HEK293 (cell line): ENCODE results near the gene TCF20.

Source experiments
- ATF2 ChIP-seq: fragments of 450-650 bp; formaldehyde crosslinking; IDR thresholded peaks from 2 replicates; pipeline ENCODE4 v1.5.1; 2016; ENCODE audit warnings: missing biosample characterization, missing genetic modification characterization, low read depth
- EGR2 ChIP-seq: fragments of 450-650 bp; formaldehyde crosslinking; IDR thresholded peaks from 2 replicates; pipeline ENCODE4 v1.5.1; 2016; ENCODE audit warnings: low read depth, missing biosample characterization, missing genetic modification characterization
- GLI2 ChIP-seq: fragments of 450-650 bp; formaldehyde crosslinking; IDR thresholded peaks from 2 replicates; pipeline ENCODE4; 2017; ENCODE audit warnings: missing biosample characterization, missing genetic modification characterization, low read depth, borderline replicate concordance
- GLIS2 ChIP-seq: fragments of 450-650 bp; formaldehyde crosslinking; IDR thresholded peaks from 2 replicates; pipeline ENCODE4 v1.5.1; 2016; ENCODE audit warnings: missing biosample characterization, missing genetic modification characterization
- INSM2 ChIP-seq: fragments of 450-650 bp; formaldehyde crosslinking; IDR thresholded peaks from 2 replicates; pipeline ENCODE4 v1.5.1; 2016; ENCODE audit warnings: missing biosample characterization, missing genetic modification characterization
- KLF7 ChIP-seq: fragments of 450-650 bp; formaldehyde crosslinking; IDR thresholded peaks from 2 replicates; pipeline ENCODE4 v1.5.1; 2016; ENCODE audit warnings: missing biosample characterization, missing genetic modification characterization, borderline replicate concordance
- SCRT2 ChIP-seq: fragments of 450-650 bp; formaldehyde crosslinking; IDR thresholded peaks from 2 replicates; pipeline ENCODE4 v1.5.1; 2016; ENCODE audit warnings: missing biosample characterization, missing genetic modification characterization
- YY2 ChIP-seq: fragments of 450-650 bp; formaldehyde crosslinking; IDR thresholded peaks from 2 replicates; pipeline ENCODE4 v1.5.1; 2016; ENCODE audit warnings: missing biosample characterization, missing genetic modification characterization
- ZBTB7A ChIP-seq: fragments of 450-650 bp; formaldehyde crosslinking; IDR thresholded peaks from 2 replicates; pipeline ENCODE4 v1.5.1; 2016; ENCODE audit warnings: low read depth, missing biosample characterization, missing genetic modification characterization
- ZNF155 ChIP-seq: fragments of 450-650 bp; formaldehyde crosslinking; IDR thresholded peaks from 2 replicates; pipeline ENCODE4 v1.5.1; 2016; ENCODE audit warnings: missing biosample characterization, missing genetic modification characterization
- ZNF2 ChIP-seq: fragments of 450-650 bp; formaldehyde crosslinking; IDR thresholded peaks from 2 replicates; pipeline ENCODE4 v1.5.1; 2016; ENCODE audit warnings: missing biosample characterization, missing genetic modification characterization
- ZNF221 ChIP-seq: fragments of 450-650 bp; formaldehyde crosslinking; IDR thresholded peaks from 2 replicates; pipeline ENCODE4 v1.5.1; 2017; ENCODE audit warnings: missing biosample characterization, missing genetic modification characterization, borderline replicate concordance
- ZNF23 ChIP-seq: fragments of 450-650 bp; formaldehyde crosslinking; IDR thresholded peaks from 2 replicates; pipeline ENCODE4 v1.5.1; 2016; ENCODE audit warnings: missing biosample characterization, missing genetic modification characterization, borderline replicate concordance
- ZNF335 ChIP-seq: fragments of 450-650 bp; formaldehyde crosslinking; conservative IDR thresholded peaks from 2 replicates; pipeline ENCODE4 v1.5.1; 2016; ENCODE audit warnings: missing biosample characterization, missing genetic modification characterization
- ZNF341 ChIP-seq: fragments of 450-650 bp; formaldehyde crosslinking; IDR thresholded peaks from 2 replicates; pipeline ENCODE4; 2016; ENCODE audit warnings: low read depth, missing biosample characterization, missing genetic modification characterization
- ZNF366 ChIP-seq: fragments of 450-650 bp; formaldehyde crosslinking; conservative IDR thresholded peaks from 2 replicates; pipeline ENCODE4 v1.5.1; 2016; ENCODE audit warnings: missing biosample characterization, missing genetic modification characterization
- ZNF394 ChIP-seq: fragments of 450-650 bp; formaldehyde crosslinking; IDR thresholded peaks from 2 replicates; pipeline ENCODE4 v1.5.1; 2016; ENCODE audit warnings: missing biosample characterization, missing genetic modification characterization, mild to moderate bottlenecking, moderate library complexity, borderline replicate concordance
- ZNF513 ChIP-seq: fragments of 450-650 bp; IDR thresholded peaks from 2 replicates; pipeline ENCODE4 v1.5.1; 2018; ENCODE audit warnings: missing biosample characterization, missing genetic modification characterization
- ZNF580 ChIP-seq: fragments of 450-650 bp; formaldehyde crosslinking; IDR thresholded peaks from 2 replicates; pipeline ENCODE4 v1.5.1; 2016; ENCODE audit warnings: missing biosample characterization, missing genetic modification characterization
- ZNF600 ChIP-seq: fragments of 450-650 bp; formaldehyde crosslinking; IDR thresholded peaks from 2 replicates; pipeline ENCODE4 v1.5.1; 2016; ENCODE audit warnings: missing biosample characterization, missing genetic modification characterization
- ZNF621 ChIP-seq: fragments of 450-650 bp; formaldehyde crosslinking; IDR thresholded peaks from 2 replicates; pipeline ENCODE4 v1.5.1; 2017; ENCODE audit warnings: missing biosample characterization, missing genetic modification characterization
- TF ChIP-seq, protein P1 (sequence below): sonication (generic); formaldehyde crosslinking; IDR thresholded peaks from 2 replicates; pipeline ENCODE4 v1.8.1; 2022; ENCODE audit warnings: mild to moderate bottlenecking, moderate library complexity, missing genetic modification reagents
- TF ChIP-seq, protein P2 (sequence below): fragments of 450-650 bp; formaldehyde crosslinking; IDR thresholded peaks from 2 replicates; pipeline ENCODE4 v1.5.1; 2016; ENCODE audit warnings: missing biosample characterization, missing genetic modification characterization
- TF ChIP-seq, protein P3 (sequence below): fragments of 450-650 bp; formaldehyde crosslinking; IDR thresholded peaks from 2 replicates; pipeline ENCODE4 v1.5.1; 2017; ENCODE audit warnings: missing biosample characterization, missing genetic modification characterization

The TCF20 gene

GRCh38 chr22:42269432-42270175 lies 849 bp downstream of the TCF20 start (continued):
- no peak for TF ChIP-seq ZNF513
- TF ChIP-seq INSM2 (tag by site-specific recombination), result 0 out of 2 replicates have a peak, but pooled peaks have one; percentile 20
- TF ChIP-seq ZNF335 (tag by site-specific recombination), result peak; percentile 87
- TF ChIP-seq EGR2, result peak; percentile 73
- TF ChIP-seq, protein P1, sequence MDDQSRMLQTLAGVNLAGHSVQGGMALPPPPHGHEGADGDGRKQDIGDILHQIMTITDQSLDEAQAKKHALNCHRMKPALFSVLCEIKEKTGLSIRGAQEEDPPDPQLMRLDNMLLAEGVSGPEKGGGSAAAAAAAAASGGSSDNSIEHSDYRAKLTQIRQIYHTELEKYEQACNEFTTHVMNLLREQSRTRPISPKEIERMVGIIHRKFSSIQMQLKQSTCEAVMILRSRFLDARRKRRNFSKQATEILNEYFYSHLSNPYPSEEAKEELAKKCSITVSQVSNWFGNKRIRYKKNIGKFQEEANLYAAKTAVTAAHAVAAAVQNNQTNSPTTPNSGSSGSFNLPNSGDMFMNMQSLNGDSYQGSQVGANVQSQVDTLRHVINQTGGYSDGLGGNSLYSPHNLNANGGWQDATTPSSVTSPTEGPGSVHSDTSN (CRISPR knock-in tag), result no peak
- TF ChIP-seq, protein P2, sequence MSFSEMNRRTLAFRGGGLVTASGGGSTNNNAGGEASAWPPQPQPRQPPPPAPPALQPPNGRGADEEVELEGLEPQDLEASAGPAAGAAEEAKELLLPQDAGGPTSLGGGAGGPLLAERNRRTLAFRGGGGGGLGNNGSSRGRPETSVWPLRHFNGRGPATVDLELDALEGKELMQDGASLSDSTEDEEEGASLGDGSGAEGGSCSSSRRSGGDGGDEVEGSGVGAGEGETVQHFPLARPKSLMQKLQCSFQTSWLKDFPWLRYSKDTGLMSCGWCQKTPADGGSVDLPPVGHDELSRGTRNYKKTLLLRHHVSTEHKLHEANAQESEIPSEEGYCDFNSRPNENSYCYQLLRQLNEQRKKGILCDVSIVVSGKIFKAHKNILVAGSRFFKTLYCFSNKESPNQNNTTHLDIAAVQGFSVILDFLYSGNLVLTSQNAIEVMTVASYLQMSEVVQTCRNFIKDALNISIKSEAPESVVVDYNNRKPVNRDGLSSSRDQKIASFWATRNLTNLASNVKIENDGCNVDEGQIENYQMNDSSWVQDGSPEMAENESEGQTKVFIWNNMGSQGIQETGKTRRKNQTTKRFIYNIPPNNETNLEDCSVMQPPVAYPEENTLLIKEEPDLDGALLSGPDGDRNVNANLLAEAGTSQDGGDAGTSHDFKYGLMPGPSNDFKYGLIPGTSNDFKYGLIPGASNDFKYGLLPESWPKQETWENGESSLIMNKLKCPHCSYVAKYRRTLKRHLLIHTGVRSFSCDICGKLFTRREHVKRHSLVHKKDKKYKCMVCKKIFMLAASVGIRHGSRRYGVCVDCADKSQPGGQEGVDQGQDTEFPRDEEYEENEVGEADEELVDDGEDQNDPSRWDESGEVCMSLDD (tag by site-specific recombination), result peak; percentile 56; the same call in 1 of the 2 replicates
- TF ChIP-seq GLI2 (tag by site-specific recombination), result no peak
- peak; percentile 37 for TF ChIP-seq KLF7 (tag by site-specific recombination)
- TF ChIP-seq ZNF221 (tag by site-specific recombination), result no peak
- TF ChIP-seq, protein P3, sequence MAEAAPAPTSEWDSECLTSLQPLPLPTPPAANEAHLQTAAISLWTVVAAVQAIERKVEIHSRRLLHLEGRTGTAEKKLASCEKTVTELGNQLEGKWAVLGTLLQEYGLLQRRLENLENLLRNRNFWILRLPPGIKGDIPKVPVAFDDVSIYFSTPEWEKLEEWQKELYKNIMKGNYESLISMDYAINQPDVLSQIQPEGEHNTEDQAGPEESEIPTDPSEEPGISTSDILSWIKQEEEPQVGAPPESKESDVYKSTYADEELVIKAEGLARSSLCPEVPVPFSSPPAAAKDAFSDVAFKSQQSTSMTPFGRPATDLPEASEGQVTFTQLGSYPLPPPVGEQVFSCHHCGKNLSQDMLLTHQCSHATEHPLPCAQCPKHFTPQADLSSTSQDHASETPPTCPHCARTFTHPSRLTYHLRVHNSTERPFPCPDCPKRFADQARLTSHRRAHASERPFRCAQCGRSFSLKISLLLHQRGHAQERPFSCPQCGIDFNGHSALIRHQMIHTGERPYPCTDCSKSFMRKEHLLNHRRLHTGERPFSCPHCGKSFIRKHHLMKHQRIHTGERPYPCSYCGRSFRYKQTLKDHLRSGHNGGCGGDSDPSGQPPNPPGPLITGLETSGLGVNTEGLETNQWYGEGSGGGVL (tag by site-specific recombination), result no peak
- TF ChIP-seq ATF2 (tag by site-specific recombination), result no peak
- TF ChIP-seq ZNF366, result 0 out of 2 replicates have a peak, but pooled peaks have one; percentile 13
- no peak for TF ChIP-seq ZNF580 (tag by site-specific recombination)
- no peak; the same call in 1 of the 2 replicates for TF ChIP-seq ZNF394 (tag by site-specific recombination)
- TF ChIP-seq YY2 (tag by site-specific recombination), result no peak
- TF ChIP-seq SCRT2 (tag by site-specific recombination), result no peak
- TF ChIP-seq ZBTB7A (tag by site-specific recombination), result peak; percentile 35; the same call in 1 of the 2 replicates
- TF ChIP-seq ZNF2 (tag by site-specific recombination), result 0 out of 2 replicates have a peak, but pooled peaks have one; percentile 48
- TF ChIP-seq ZNF600, result 0 out of 2 replicates have a peak, but pooled peaks have one; percentile 21
- TF ChIP-seq ZNF23 (tag by site-specific recombination), result no peak
- peak; percentile 99 for TF ChIP-seq ZNF341
- no peak for TF ChIP-seq ZNF621 (tag by site-specific recombination)
- peak; percentile 76 for TF ChIP-seq GLIS2 (tag by site-specific recombination)
- TF ChIP-seq ZNF155 (tag by site-specific recombination), result no peak
